SU-DHL-6 (cell line): Measurements from ENCODE around the gene EPB41L4A.

Experiments
- H2AFZ ChIP-seq: fragments of 200-600 bp; sonication (generic); 2 replicates; pipeline ENCODE4 v1.6.1; 2014; ENCODE audit warnings: low read depth, mild to moderate bottlenecking, moderate library complexity, mixed read lengths, antibody characterized with exemption, low read length; ENCODE audit not compliant: severe bottlenecking
- H3F3A ChIP-seq: fragments of 200-600 bp; shearing (Covaris generic); 2 replicates; pipeline ENCODE4 v1.6.0; 2016; ENCODE audit warnings: antibody characterized with exemption, mild to moderate bottlenecking; ENCODE audit not compliant: insufficient read depth
- H3K27ac ChIP-seq: fragments of 200-600 bp; sonication (generic); 2 replicates; pipeline ENCODE4 v1.5.1; 2016; ENCODE audit warnings: low read depth, mild to moderate bottlenecking, low read length, moderate library complexity, mixed read lengths
- H3K27me3 ChIP-seq: fragments of 200-600 bp; sonication (generic), shearing (Covaris generic); 2 replicates; pipeline ENCODE4 v1.6.0; 2014; ENCODE audit warnings: mild to moderate bottlenecking, low read length
- H3K36me3 ChIP-seq: fragments of 200-600 bp; sonication (generic); 2 replicates; pipeline ENCODE4 v1.6.1; 2014; ENCODE audit warnings: mild to moderate bottlenecking, low read length, mixed read lengths
- H3K4me2 ChIP-seq: fragments of 300-600, 200-600 bp; shearing (Covaris generic), sonication (generic); 2 replicates; pipeline ENCODE4 v1.6.0; 2014; ENCODE audit warnings: low read length, low read depth, mild to moderate bottlenecking; ENCODE audit not compliant: poor library complexity, severe bottlenecking
- H3K4me3 ChIP-seq: fragments of 200-600 bp; sonication (generic); 2 replicates; pipeline ENCODE4 v1.5.1; 2014; ENCODE audit warnings: antibody characterized with exemption, low read length, mild to moderate bottlenecking, mixed read lengths; ENCODE audit not compliant: insufficient read depth, poor library complexity, severe bottlenecking
- H3K79me2 ChIP-seq: fragments of 200-600 bp; sonication (generic); 2 replicates; pipeline ENCODE4 v1.6.1; 2014; ENCODE audit warnings: mild to moderate bottlenecking, low read length, moderate library complexity; ENCODE audit not compliant: insufficient read depth
- H3K9ac ChIP-seq: fragments of 200-600 bp; sonication (generic); 2 replicates; pipeline ENCODE4 v1.7.0; 2014; ENCODE audit warnings: mild to moderate bottlenecking, low read length
- H3K9me2 ChIP-seq: fragments of 200-600 bp; sonication (generic); replicated peaks from 2 replicates; pipeline ENCODE4 v1.6.1; 2014; ENCODE audit warnings: low read length; ENCODE audit not compliant: insufficient read depth
- H3K9me3 ChIP-seq: fragments of 200-600 bp; sonication (generic); 2 replicates; pipeline ENCODE4 v1.6.1; 2014; ENCODE audit warnings: low read length, mixed read lengths; ENCODE audit not compliant: insufficient read depth
- H4K20me1 ChIP-seq: fragments of 200-600 bp; sonication (generic); 2 replicates; pipeline ENCODE4 v1.6.1; 2014; ENCODE audit warnings: low read depth, mild to moderate bottlenecking, antibody characterized with exemption, low read length, moderate library complexity, mixed read lengths
- CTCF ChIP-seq: fragments of 200-600 bp; sonication (generic); IDR thresholded peaks from one replicate; pipeline ENCODE4 v1.5.1; 2017; ENCODE audit warnings: antibody characterized with exemption, mild to moderate bottlenecking, low read length, moderate library complexity; ENCODE audit not compliant: insufficient read depth, poor library complexity, severe bottlenecking
- EZH2phosphoT487 ChIP-seq: fragments of 200-600 bp; sonication (generic), shearing (Covaris generic); conservative IDR thresholded peaks from 2 replicates; pipeline ENCODE4 v1.6.1; 2018; ENCODE audit warnings: mild to moderate bottlenecking, antibody characterized with exemption, low read length, moderate library complexity, mixed read lengths

The EPB41L4A gene

GRCh38 chr5:112250551-112250950 lies 168.5 kb downstream of the EPB41L4A start:
- no peaks in the 10 kb centered on the region for H3K36me3 ChIP-seq
- H4K20me1 ChIP-seq, result no peaks in the 10 kb centered on the region
- no peaks in the 10 kb centered on the region for H3K27me3 ChIP-seq
- H3K4me2 ChIP-seq, result no peak overlapping the region
- TF ChIP-seq CTCF (no peak), EZH2phosphoT487 (no peak)
- no peaks in the 10 kb centered on the region for H3K79me2 ChIP-seq
- H3K27ac ChIP-seq, result no peak overlapping the region
- H3K9ac ChIP-seq, result no peak overlapping the region
- no peaks in the 10 kb centered on the region for H3K9me2 ChIP-seq
- H3K9me3 ChIP-seq, result no peaks in the 10 kb centered on the region
- no peaks in the 10 kb centered on the region for H3F3A ChIP-seq
- H3K4me3 ChIP-seq, result no peak overlapping the region
- H2AFZ ChIP-seq, result no peak overlapping the region

GRCh38 chr5:112248623-112249022 lies 170.5 kb downstream of the EPB41L4A start:
- no peaks in the 10 kb centered on the region for H3K36me3 ChIP-seq
- H3F3A ChIP-seq, result no peaks in the 10 kb centered on the region
- no peaks in the 10 kb centered on the region for H3K79me2 ChIP-seq
- no peak overlapping the region for H3K4me2 ChIP-seq
- no peaks in the 10 kb centered on the region for H3K27me3 ChIP-seq
- no peak overlapping the region for H3K4me3 ChIP-seq
- H4K20me1 ChIP-seq, result no peaks in the 10 kb centered on the region
- no peak overlapping the region for H3K9ac ChIP-seq
- no peak for TF ChIP-seq CTCF
- no peak for TF ChIP-seq EZH2phosphoT487
- H3K27ac ChIP-seq, result no peak overlapping the region
- no peaks in the 10 kb centered on the region for H3K9me2 ChIP-seq
- H3K9me3 ChIP-seq, result no peaks in the 10 kb centered on the region
- H2AFZ ChIP-seq, result no peak overlapping the region

GRCh38 chr5:112247960-112248359 lies 171.1 kb downstream of the EPB41L4A start:
- Histone ChIP-seq H3K79me2 (no peaks in the 10 kb centered on the region), H3K4me2 (no peak overlapping the region), H3K4me3 (no peak overlapping the region), H3K27me3 (no peaks in the 10 kb centered on the region), H3F3A (no peaks in the 10 kb centered on the region), H3K27ac (no peak overlapping the region), H4K20me1 (no peaks in the 10 kb centered on the region), H3K9me2 (no peaks in the 10 kb centered on the region), H3K9ac (no peak overlapping the region), H3K36me3 (no peaks in the 10 kb centered on the region), H2AFZ (no peak overlapping the region), H3K9me3 (no peaks in the 10 kb centered on the region)
- TF ChIP-seq CTCF, result no peak
- no peak for TF ChIP-seq EZH2phosphoT487
